Measurements from ENCODE around the gene ROR1. TPM values are rescaled to one million over a fixed set of nuclear protein-coding genes. Genes with fewer than 3 reads are reported as not detected.

ROR1 gene
- total and polyA plus RNA-seq, 10 of the 15 experiments (the other 5 are each of a cell fraction or from before 2014, with no cell fraction given): 0.02 to 0.08 (median 0.05) TPM; not detected in 6

DNA sequence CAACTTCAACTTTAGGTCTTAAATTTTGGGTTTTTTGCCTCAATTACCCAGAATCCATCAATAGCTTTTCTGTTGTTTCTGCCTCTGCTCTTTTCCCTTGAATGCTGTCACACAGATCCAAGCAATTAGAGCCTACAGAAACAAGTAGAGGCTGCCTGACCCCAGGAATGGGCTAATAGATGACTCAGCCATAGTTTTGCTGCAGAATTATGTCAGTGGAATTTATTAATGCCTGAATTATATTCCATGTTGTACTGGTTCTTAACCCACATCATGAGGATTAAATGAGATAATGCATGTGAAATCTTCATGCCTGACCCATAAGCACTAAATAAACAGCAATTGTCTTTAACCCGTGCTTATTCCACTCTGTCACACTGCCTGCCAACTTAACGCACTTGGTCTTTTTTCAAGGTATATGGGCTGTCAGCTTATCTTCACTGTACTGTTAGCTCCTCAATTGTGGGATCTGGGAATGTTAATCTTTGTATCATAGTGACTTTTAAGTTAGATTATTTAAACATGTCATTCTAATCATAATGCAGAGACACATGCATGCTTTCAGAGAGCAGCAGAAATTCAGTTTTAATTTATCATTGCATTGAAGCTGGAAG, 213.3 kb downstream of the ROR1 start (continued):
- TF ChIP-seq, protein P1, sequence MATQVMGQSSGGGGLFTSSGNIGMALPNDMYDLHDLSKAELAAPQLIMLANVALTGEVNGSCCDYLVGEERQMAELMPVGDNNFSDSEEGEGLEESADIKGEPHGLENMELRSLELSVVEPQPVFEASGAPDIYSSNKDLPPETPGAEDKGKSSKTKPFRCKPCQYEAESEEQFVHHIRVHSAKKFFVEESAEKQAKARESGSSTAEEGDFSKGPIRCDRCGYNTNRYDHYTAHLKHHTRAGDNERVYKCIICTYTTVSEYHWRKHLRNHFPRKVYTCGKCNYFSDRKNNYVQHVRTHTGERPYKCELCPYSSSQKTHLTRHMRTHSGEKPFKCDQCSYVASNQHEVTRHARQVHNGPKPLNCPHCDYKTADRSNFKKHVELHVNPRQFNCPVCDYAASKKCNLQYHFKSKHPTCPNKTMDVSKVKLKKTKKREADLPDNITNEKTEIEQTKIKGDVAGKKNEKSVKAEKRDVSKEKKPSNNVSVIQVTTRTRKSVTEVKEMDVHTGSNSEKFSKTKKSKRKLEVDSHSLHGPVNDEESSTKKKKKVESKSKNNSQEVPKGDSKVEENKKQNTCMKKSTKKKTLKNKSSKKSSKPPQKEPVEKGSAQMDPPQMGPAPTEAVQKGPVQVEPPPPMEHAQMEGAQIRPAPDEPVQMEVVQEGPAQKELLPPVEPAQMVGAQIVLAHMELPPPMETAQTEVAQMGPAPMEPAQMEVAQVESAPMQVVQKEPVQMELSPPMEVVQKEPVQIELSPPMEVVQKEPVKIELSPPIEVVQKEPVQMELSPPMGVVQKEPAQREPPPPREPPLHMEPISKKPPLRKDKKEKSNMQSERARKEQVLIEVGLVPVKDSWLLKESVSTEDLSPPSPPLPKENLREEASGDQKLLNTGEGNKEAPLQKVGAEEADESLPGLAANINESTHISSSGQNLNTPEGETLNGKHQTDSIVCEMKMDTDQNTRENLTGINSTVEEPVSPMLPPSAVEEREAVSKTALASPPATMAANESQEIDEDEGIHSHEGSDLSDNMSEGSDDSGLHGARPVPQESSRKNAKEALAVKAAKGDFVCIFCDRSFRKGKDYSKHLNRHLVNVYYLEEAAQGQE (IDR thresholded peaks at IDR 0.05; ENCODE audit: low read depth, low read length): no peak

DNA sequence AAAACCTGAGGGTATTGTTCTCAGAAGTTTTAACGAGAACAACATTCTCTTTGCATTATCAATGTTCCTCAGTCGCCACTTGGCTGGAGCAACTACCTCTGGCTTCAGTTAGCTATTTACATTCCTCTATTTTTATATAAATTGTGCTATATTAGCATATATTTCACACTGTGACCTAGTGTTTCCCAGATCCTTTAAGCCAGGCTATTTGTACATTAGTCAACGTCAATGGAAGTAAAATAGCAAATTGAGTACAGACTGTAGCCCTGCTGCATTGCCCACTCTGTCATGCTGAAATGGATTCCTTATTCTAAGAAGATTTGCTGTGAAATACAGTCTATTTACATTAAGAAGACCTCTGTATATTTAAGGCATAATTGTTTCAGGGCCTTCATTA, 213.8 kb downstream of the ROR1 start:
- H3K79me2 ChIP-seq (ENCODE audit: control insufficient read depth, insufficient read depth, low read length): no peaks in the 10 kb centered on the region
- intact Hi-C loops (cut with micrococcal nuclease; ENCODE audit: unreplicated experiment): no loop called here
- TF ChIP-seq HDAC6 (IDR thresholded peaks at IDR 0.05; ENCODE audit: unreplicated experiment): no peak
- TF ChIP-seq, protein P2, sequence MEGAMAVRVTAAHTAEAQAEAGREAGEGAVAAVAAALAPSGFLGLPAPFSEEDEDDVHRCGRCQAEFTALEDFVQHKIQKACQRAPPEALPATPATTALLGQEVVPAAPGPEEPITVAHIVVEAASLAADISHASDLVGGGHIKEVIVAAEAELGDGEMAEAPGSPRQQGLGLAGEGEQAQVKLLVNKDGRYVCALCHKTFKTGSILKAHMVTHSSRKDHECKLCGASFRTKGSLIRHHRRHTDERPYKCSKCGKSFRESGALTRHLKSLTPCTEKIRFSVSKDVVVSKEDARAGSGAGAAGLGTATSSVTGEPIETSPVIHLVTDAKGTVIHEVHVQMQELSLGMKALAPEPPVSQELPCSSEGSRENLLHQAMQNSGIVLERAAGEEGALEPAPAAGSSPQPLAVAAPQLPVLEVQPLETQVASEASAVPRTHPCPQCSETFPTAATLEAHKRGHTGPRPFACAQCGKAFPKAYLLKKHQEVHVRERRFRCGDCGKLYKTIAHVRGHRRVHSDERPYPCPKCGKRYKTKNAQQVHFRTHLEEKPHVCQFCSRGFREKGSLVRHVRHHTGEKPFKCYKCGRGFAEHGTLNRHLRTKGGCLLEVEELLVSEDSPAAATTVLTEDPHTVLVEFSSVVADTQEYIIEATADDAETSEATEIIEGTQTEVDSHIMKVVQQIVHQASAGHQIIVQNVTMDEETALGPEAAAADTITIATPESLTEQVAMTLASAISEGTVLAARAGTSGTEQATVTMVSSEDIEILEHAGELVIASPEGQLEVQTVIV (IDR thresholded peaks at IDR 0.05; ENCODE audit: borderline replicate concordance, partially characterized antibody): no peak
- TF ChIP-seq CBX5 (IDR thresholded peaks at IDR 0.05; ENCODE audit: low read depth): no peak
- FAIRE-seq (no peak), DNase-seq (ENCODE audit: low read depth, low spot score) (no peak), ATAC-seq (no peak)
- no peak overlapping the region for H3K4me2 ChIP-seq (ENCODE audit: control insufficient read depth, insufficient read depth)
- no peak overlapping the region for H3K27ac ChIP-seq (ENCODE audit: control insufficient read depth, insufficient read depth)
- H3K9ac ChIP-seq (ENCODE audit: control insufficient read depth, insufficient read depth, low read length): no peak overlapping the region
- H4K20me1 ChIP-seq (ENCODE audit: control insufficient read depth, insufficient read depth): no peaks in the 10 kb centered on the region
- ChIA-PET SMC1A (ENCODE audit: uncharacterized antibody, unreplicated experiment) (no interaction called here), CTCF (no interaction called here), RAD21 (ENCODE audit: unreplicated experiment) (no interaction called here), POLR2A (no interaction called here)
- no peak overlapping the region for H2AFZ ChIP-seq (ENCODE audit: control insufficient read depth, low read depth, low read length)
- no peak overlapping the region for H3K4me3 ChIP-seq
- in situ Hi-C loops (cut with MboI): no loop called here
- no peaks in the 10 kb centered on the region for H3K27me3 ChIP-seq (replicated peaks in 1 of 2; ENCODE audit: control insufficient read depth in 2 of 2, insufficient read depth in 2 of 2, low read length in 1 of 2)
- 6% methylated on average over 3 of the region's 3 CpGs for WGBS (ENCODE audit: insufficient coverage, insufficient replicate concordance, low lambda C conversion rate, missing lambda C conversion rate)
- no peaks in the 10 kb centered on the region for H3K36me3 ChIP-seq (ENCODE audit: control insufficient read depth in 2 of 2, insufficient read depth in 2 of 2, low read length in 1 of 2)
- BruUV-seq (replicated peaks): no TSS peak
- no peaks in the 10 kb centered on the region for H3K9me3 ChIP-seq (replicated peaks; ENCODE audit: control insufficient read depth, insufficient read depth, low read length)
- no peaks in the 10 kb centered on the region for H3K4me1 ChIP-seq (ENCODE audit: control insufficient read depth, insufficient read depth, low read length)
